ENCODE results near the gene PACS1. TPM values are rescaled to one million over a fixed set of nuclear protein-coding genes. Genes with fewer than 3 reads are reported as not detected.

The PACS1 gene
- total RNA-seq, 2 experiments from 2014 or later = 179 to 183 TPM

DNA sequence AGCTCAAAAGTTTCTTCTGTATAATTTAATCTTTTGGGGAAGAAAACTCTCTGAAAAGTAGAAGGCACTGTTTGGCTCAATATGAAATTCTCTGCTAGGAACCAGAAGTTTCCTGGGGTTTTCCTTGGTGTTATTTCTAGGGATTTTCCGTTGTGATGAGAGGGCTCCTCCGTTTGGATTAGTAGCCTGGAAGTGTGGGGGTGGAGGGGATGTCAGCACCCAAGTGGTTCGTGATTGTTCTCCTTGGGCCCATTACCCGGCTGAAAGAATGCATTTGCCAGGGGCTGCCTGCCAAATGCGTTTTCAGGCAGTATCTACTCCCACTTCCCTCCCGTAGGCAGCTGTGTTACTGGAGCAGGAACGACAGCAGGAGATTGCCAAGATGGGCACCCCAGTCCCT lies 13.6 kb upstream of the PACS1 start:
- DNase-seq (no peak), ATAC-seq (ENCODE audit: poor library complexity) (no peak)
- TF ChIP-seq, protein P1, sequence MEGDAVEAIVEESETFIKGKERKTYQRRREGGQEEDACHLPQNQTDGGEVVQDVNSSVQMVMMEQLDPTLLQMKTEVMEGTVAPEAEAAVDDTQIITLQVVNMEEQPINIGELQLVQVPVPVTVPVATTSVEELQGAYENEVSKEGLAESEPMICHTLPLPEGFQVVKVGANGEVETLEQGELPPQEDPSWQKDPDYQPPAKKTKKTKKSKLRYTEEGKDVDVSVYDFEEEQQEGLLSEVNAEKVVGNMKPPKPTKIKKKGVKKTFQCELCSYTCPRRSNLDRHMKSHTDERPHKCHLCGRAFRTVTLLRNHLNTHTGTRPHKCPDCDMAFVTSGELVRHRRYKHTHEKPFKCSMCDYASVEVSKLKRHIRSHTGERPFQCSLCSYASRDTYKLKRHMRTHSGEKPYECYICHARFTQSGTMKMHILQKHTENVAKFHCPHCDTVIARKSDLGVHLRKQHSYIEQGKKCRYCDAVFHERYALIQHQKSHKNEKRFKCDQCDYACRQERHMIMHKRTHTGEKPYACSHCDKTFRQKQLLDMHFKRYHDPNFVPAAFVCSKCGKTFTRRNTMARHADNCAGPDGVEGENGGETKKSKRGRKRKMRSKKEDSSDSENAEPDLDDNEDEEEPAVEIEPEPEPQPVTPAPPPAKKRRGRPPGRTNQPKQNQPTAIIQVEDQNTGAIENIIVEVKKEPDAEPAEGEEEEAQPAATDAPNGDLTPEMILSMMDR (IDR thresholded peaks at IDR 0.05) = no peak
- Histone ChIP-seq H3K4me1 (ENCODE audit: insufficient read depth, low read length) (peaks cover 28% of the 10 kb centered on the region), H3K9me3 (ENCODE audit: control insufficient read depth in 1 of 2, insufficient read depth in 1 of 2, low read length in 2 of 2) (no peaks in the 10 kb centered on the region), H3K27ac (ENCODE audit: low read depth in 1 of 2, low read length in 2 of 2) (no peak overlapping the region), H3K4me3 (ENCODE audit: low read length) (no peak overlapping the region), H3K36me3 (ENCODE audit: insufficient read depth, low read length) (peaks cover 79% of the 10 kb centered on the region), H3K27me3 (ENCODE audit: control insufficient read depth in 1 of 2, insufficient read depth in 2 of 2, low read length in 2 of 2) (no peaks in the 10 kb centered on the region)
- intact Hi-C loops (cut with DNase I, micrococcal nuclease) = no loop called here
- no peak overlapping the region for H3K4me3 Mint-ChIP-seq
- H3K27me3 Mint-ChIP-seq = no peaks in the 10 kb centered on the region
- H3K4me1 Mint-ChIP-seq (ENCODE audit: low read depth) = peaks cover 22% of the 10 kb centered on the region
- ChIA-PET CTCF (interaction anchor here (0.8 to 1.0 kb wide), 2 partner anchors 12 kb away, joined by 5 to 7 read pairs; no protein-coding TSS in a partner anchor), POLR2A (interaction anchor here (0.6 kb wide), 1 partner anchor 441 kb away, joined by 3 read pairs; the partner anchor contains the start of gene PCNX3)
- no peak overlapping the region for H3K27ac Mint-ChIP-seq
- peaks cover 86% of the 10 kb centered on the region for H3K36me3 Mint-ChIP-seq (ENCODE audit: low read depth)
- H3K9me3 Mint-ChIP-seq = no peaks in the 10 kb centered on the region

- Mint-ChIP-seq H3K36me3 (ENCODE audit: low read depth) (peaks cover 97% of the 10 kb centered on the region), H3K27ac (no peak overlapping the region)
Observed at GRCh38 chr11:66059966-66060680, 9.9 kb upstream of the PACS1 start.

DNA sequence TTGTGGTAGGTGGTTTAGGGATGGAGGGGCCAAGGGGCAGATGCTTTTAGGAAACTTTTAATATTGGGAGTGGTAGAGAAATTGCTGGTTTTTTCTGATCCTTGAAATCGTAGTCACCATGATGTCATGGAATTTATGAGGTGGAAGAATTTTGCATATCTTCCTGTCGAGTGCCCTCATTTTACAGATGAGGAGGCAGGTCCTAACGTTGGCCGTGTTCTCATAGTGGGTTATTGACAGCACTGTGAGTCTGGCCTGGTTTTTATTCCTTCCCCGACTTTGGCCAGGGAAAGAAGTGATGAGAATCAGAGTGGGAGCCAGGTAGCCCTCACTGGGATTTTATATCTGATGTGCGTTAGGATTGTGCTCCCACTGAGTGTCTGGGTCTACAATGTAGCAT lies 8.8 kb upstream of the PACS1 start:
- DNase-seq (no peak), ATAC-seq (ENCODE audit: poor library complexity) (no peak)
- Mint-ChIP-seq H3K4me3 (no peak overlapping the region), H3K27ac (peak overlapping the region; percentile 41), H3K9me3 (no peaks in the 10 kb centered on the region), H3K4me1 (ENCODE audit: low read depth) (peaks cover 19% of the 10 kb centered on the region), H3K36me3 (ENCODE audit: low read depth) (peaks cover 97% of the 10 kb centered on the region), H3K27me3 (no peaks in the 10 kb centered on the region)
- peaks cover 5% of the 10 kb centered on the region for H3K4me1 ChIP-seq (ENCODE audit: insufficient read depth, low read length)
- no peak overlapping the region for H3K27ac ChIP-seq (ENCODE audit: low read depth in 1 of 2, low read length in 2 of 2)
- H3K36me3 ChIP-seq (ENCODE audit: insufficient read depth, low read length) = peaks cover 97% of the 10 kb centered on the region
- TF ChIP-seq, protein P1 (IDR thresholded peaks at IDR 0.05) = no peak
- intact Hi-C loops (cut with DNase I, micrococcal nuclease) = no loop called here
- no peak overlapping the region for H3K4me3 ChIP-seq (ENCODE audit: low read length)
- H3K9me3 ChIP-seq (ENCODE audit: control insufficient read depth in 1 of 2, insufficient read depth in 1 of 2, low read length in 2 of 2) = peaks cover 0 to 3% of the 10 kb centered on the region in 2 experiments
- POLR2A ChIA-PET = interaction anchor here (2.0 kb wide), 1 partner anchor 9 kb away, joined by 6 read pairs; the partner anchor contains the start of gene SF3B2
- CTCF ChIA-PET = no interaction called here
- H3K27me3 ChIP-seq (ENCODE audit: control insufficient read depth in 1 of 2, insufficient read depth in 2 of 2, low read length in 2 of 2) = no peaks in the 10 kb centered on the region

More at GRCh38 chr11:66059966-66060680, 9.9 kb upstream of the PACS1 start:
- no peak for DNase-seq
- H3K4me1 Mint-ChIP-seq (ENCODE audit: low read depth) = peaks cover 16% of the 10 kb centered on the region
- ChIA-PET POLR2A (interaction anchor here (1.4 kb wide), 1 partner anchor 8 kb away, joined by 3 read pairs; no protein-coding TSS in a partner anchor), CTCF (interaction anchor here (1.1 to 1.9 kb wide), 2 partner anchors 8 to 15 kb away, joined by 3 to 4 read pairs; no protein-coding TSS in a partner anchor)
- Histone ChIP-seq H3K4me1 (ENCODE audit: insufficient read depth, low read length) (peaks cover 5% of the 10 kb centered on the region), H3K4me3 (ENCODE audit: low read length) (no peak overlapping the region), H3K27ac (ENCODE audit: low read depth in 1 of 2, low read length in 2 of 2) (no peak overlapping the region), H3K27me3 (ENCODE audit: control insufficient read depth in 1 of 2, insufficient read depth in 2 of 2, low read length in 2 of 2) (no peaks in the 10 kb centered on the region), H3K9me3 (ENCODE audit: control insufficient read depth in 1 of 2, insufficient read depth in 1 of 2, low read length in 2 of 2) (peaks cover 0 to 3% of the 10 kb centered on the region in 2 experiments), H3K36me3 (ENCODE audit: insufficient read depth, low read length) (peaks cover 98% of the 10 kb centered on the region)
- no peak overlapping the region for H3K4me3 Mint-ChIP-seq
- ATAC-seq (ENCODE audit: poor library complexity) = no peak
- intact Hi-C loops (cut with DNase I, micrococcal nuclease) = no loop called here
- no peaks in the 10 kb centered on the region for H3K9me3 Mint-ChIP-seq
- no peaks in the 10 kb centered on the region for H3K27me3 Mint-ChIP-seq
- TF ChIP-seq, protein P1 (IDR thresholded peaks at IDR 0.05) = no peak

All from CD4-positive, alpha-beta T cell (primary cell).